Mesodermal cell (in vitro differentiated cells): ENCODE data around the gene SLIT3.

ENCODE experiments used
- H3K27ac ChIP-seq: 2 replicates; pipeline ENCODE4 v1.7.0; 2013; ENCODE audit warnings: mild to moderate bottlenecking, low read depth, low read length, moderate library complexity; ENCODE audit not compliant: severe bottlenecking
- H3K36me3 ChIP-seq: 2 replicates; pipeline ENCODE4 v1.7.1; 2013; ENCODE audit warnings: mild to moderate bottlenecking, low read length, moderate library complexity; ENCODE audit not compliant: control insufficient read depth, insufficient read depth
- H3K4me1 ChIP-seq: one replicate; pipeline ENCODE4 v1.7.1; 2013; ENCODE audit warnings: mild to moderate bottlenecking, low read length; ENCODE audit not compliant: insufficient read depth, control insufficient read depth, poor library complexity, severe bottlenecking
- H3K4me3 ChIP-seq: 2 replicates; pipeline ENCODE4 v1.7.0; 2013; ENCODE audit warnings: low read length, control low read depth, mild to moderate bottlenecking; ENCODE audit not compliant: insufficient read depth, poor library complexity, severe bottlenecking; ENCODE audit errors: extremely low read depth
- H3K9me3 ChIP-seq: 2 replicates; pipeline ENCODE4 v1.7.1; 2013; ENCODE audit warnings: mild to moderate bottlenecking, low read length, moderate library complexity; ENCODE audit not compliant: control insufficient read depth
- WGBS, 2 experiments: methylation state at CpG; one replicate each; pipeline ENCODE4 v1.1.5; 2013; ENCODE audit warnings: missing lambda C conversion rate in 2 of 2; ENCODE audit not compliant: insufficient coverage in 2 of 2; 5-methylcytosine and 5-hydroxymethylcytosine counted together

SLIT3 gene

GRCh38 chr5:169037466-169037865, 263.5 kb downstream of the SLIT3 start:
- WGBS, 2 experiments: 86 to 95% methylated on average over 11 to 16 of the region's 16 CpGs
- H3K36me3 ChIP-seq: no peaks in the 10 kb centered on the region
- peaks cover 6% of the 10 kb centered on the region for H3K9me3 ChIP-seq
- no peak overlapping the region for H3K4me3 ChIP-seq
- no peaks in the 10 kb centered on the region for H3K4me1 ChIP-seq
- no peak overlapping the region for H3K27ac ChIP-seq

GRCh38 chr5:169036079-169036805, 264.7 kb downstream of the SLIT3 start:
- H3K9me3 ChIP-seq: peaks cover 6% of the 10 kb centered on the region
- H3K4me1 ChIP-seq: no peaks in the 10 kb centered on the region
- H3K36me3 ChIP-seq: no peaks in the 10 kb centered on the region
- H3K27ac ChIP-seq: no peak overlapping the region
- H3K4me3 ChIP-seq: no peak overlapping the region
- WGBS, 2 experiments: 89 to 96% methylated on average over 7 to 8 of the region's 12 CpGs

GRCh38 chr5:169029661-169030274, 271.2 kb downstream of the SLIT3 start:
- no peak overlapping the region for H3K4me3 ChIP-seq
- WGBS, 2 experiments: 64 to 73% methylated on average over 1 of the region's 1 CpG
- H3K9me3 ChIP-seq: peaks cover 6% of the 10 kb centered on the region
- peaks cover 21% of the 10 kb centered on the region for H3K4me1 ChIP-seq
- H3K36me3 ChIP-seq: no peaks in the 10 kb centered on the region
- peak overlapping the region; percentile 23 for H3K27ac ChIP-seq

- peak overlapping the region; percentile 51 for H3K27ac ChIP-seq
Measured at GRCh38 chr5:169029037-169029436, 271.9 kb downstream of the SLIT3 start.

DNA sequence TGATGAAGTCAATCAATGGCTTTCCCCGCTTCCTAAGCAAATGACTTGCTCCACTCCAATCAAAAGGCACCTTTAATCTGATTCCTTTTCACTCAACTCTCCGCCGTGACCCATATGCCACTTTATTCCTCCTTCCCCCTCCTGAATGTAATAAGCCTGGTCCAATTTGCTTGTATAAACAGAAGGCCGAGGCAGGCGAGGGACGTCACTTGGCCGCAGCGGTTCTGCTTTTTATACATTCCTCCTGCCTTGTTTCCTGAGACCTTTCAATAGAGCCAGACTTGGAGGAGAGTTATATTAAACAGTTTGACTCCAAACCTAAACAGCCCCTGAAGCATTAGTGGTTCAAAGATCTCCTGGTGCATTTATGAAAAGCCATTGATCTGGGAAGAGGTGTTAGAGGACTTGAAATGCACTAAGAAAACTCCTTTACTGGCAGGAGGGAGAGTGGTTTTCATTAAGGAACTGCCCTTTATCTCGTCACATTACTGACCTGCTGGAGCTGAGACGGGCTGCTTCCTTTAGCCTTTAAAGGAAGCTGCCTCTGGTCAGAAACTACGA, 273.4 kb downstream of the SLIT3 start:
- no peaks in the 10 kb centered on the region for H3K36me3 ChIP-seq
- H3K4me3 ChIP-seq: no peak overlapping the region
- WGBS, 2 experiments: 80 to 81% methylated on average over 3 to 4 of the region's 11 CpGs
- H3K27ac ChIP-seq: peak overlapping the region; percentile 81
- peaks cover 21% of the 10 kb centered on the region for H3K4me1 ChIP-seq
- H3K9me3 ChIP-seq: no peaks in the 10 kb centered on the region

More at GRCh38 chr5:169029037-169029436, 271.9 kb downstream of the SLIT3 start:
- Histone ChIP-seq H3K4me1 (peaks cover 21% of the 10 kb centered on the region), H3K36me3 (no peaks in the 10 kb centered on the region), H3K9me3 (peaks cover 6% of the 10 kb centered on the region), H3K4me3 (no peak overlapping the region)
- 44 to 50% methylated on average over 1 to 2 of the region's 3 CpGs for WGBS, 2 experiments

- H3K4me1 ChIP-seq: peaks cover 21% of the 10 kb centered on the region
- 63% methylated on average over 1 of the region's 1 CpG; no CpG with 5 or more reads in 1 of the 2 experiments for WGBS, 2 experiments
- no peaks in the 10 kb centered on the region for H3K9me3 ChIP-seq
Measured at GRCh38 chr5:169025491-169025890, 275.4 kb downstream of the SLIT3 start.

DNA sequence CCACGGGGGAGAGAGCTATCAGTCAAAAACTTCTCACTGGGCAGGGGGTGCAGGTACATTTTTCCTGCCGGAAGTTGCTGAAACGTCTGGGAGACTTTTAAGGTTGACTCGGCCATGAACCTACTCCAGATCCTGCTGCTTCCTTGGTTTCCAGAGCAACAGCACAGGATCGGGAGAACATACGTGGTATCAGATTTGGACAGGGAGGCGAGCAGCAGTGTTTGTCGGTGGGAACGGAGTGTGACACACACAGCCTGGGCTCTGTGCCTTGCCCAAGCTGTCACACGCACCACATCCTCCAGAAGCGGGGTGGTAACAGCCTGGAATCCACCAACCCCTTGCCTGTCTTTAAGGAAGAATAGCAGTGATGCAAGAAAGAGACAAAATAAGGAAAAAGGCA, 276.5 kb downstream of the SLIT3 start:
- H3K4me1 ChIP-seq: peaks cover 16% of the 10 kb centered on the region
- H3K9me3 ChIP-seq: no peaks in the 10 kb centered on the region
- no peaks in the 10 kb centered on the region for H3K36me3 ChIP-seq
- H3K4me3 ChIP-seq: no peak overlapping the region
- 88 to 89% methylated on average over 9 to 11 of the region's 11 CpGs for WGBS, 2 experiments
- H3K27ac ChIP-seq: no peak overlapping the region

More at GRCh38 chr5:169025491-169025890, 275.4 kb downstream of the SLIT3 start:
- H3K36me3 ChIP-seq: no peaks in the 10 kb centered on the region
- no peak overlapping the region for H3K4me3 ChIP-seq
- H3K27ac ChIP-seq: no peak overlapping the region

DNA sequence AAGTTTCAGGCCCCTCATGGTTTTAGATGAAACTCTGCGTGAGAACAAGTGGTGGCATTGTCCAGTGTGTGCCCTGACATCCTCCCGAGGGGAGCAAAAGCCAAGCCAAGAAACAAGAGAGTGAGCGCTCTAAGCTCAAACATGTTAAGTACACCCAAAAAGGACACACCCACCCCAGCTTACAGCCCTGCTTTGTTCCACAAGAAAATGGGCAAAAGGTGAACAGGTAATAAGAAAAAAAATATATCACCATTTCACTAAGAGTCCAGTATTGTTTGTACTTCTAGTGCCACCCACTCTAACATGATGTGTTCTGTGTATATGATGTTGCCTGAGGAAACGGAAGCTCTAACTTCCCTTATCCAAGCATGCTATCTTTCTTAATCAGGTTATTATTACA, 278.2 kb downstream of the SLIT3 start:
- H3K4me1 ChIP-seq: peaks cover 9% of the 10 kb centered on the region
- H3K36me3 ChIP-seq: no peaks in the 10 kb centered on the region
- 81 to 100% methylated on average over 1 to 2 of the region's 4 CpGs for WGBS, 2 experiments

DNA sequence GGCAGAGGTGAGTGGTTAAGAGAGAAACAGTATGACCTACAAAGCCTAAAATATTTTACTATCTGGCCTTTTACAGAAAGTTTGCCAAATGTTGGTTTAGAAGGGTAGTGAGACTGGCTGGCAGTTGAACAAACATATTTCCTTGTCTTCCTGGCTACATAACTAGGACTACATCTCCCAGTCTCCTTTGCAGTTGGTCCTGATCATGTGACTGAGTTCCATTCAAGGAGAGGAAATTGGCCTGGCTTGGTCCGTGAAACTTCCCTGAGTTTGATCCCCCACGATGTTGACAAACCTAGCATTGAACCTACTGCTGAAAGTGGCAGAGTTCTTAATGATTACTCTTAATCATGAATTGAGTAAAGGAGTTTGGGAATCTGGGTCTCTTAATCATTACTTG, 280.8 kb downstream of the SLIT3 start:
- H3K4me1 ChIP-seq: peaks cover 4% of the 10 kb centered on the region
- H3K27ac ChIP-seq: no peak overlapping the region
- no peaks in the 10 kb centered on the region for H3K36me3 ChIP-seq
- no peak overlapping the region for H3K4me3 ChIP-seq
- 0 to 40% methylated on average over 1 to 2 of the region's 2 CpGs for WGBS, 2 experiments
- H3K9me3 ChIP-seq: no peaks in the 10 kb centered on the region

More for the DNA sequence above, 278.2 kb downstream of the SLIT3 start:
- Histone ChIP-seq H3K27ac (no peak overlapping the region), H3K9me3 (no peaks in the 10 kb centered on the region), H3K4me3 (no peak overlapping the region)

DNA sequence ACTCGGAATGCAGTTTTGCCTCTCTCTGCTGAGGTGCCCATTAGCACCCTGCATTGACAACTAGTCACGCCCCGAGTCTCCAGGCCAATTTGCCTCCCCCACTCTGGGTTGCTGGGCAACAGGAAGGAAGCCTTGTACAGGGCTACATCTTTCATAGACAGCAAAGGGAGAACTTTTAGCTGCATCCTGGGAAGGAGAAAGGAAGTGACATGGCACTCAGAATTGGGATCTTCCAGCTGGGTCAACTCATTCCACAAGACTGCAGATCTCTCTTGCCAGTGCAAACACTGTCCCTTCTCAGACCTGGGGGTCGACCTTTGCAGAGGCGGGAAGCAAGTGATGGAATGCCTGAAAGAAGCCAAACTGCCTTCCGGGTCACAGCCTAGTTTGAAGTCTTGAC, 282.0 kb downstream of the SLIT3 start:
- 84 to 85% methylated on average over 2 to 6 of the region's 6 CpGs for WGBS, 2 experiments
- Histone ChIP-seq H3K27ac (no peak overlapping the region), H3K9me3 (no peaks in the 10 kb centered on the region), H3K4me1 (peaks cover 4% of the 10 kb centered on the region), H3K36me3 (no peaks in the 10 kb centered on the region), H3K4me3 (no peak overlapping the region)

DNA sequence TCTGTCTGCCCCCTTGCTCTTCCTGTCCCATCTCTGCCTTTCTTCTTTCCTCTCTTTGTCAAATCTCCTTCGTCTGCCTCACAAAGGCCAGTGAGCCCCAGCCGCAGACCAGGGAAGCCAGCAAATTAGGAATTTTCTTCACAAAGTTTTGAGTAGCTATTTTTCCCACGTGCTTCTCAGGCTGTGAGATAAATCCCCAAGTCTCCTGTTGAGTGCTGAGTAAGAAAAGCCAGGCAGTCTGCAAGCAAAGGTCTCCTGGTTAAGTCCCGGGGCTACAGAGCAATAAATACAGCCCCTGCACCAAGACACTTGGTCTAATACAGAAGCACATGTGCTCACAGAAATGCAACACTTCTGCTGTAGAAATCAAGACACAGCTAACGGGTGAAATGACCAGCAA, 284.9 kb downstream of the SLIT3 start:
- Histone ChIP-seq H3K4me3 (no peak overlapping the region), H3K4me1 (peaks cover 4% of the 10 kb centered on the region), H3K36me3 (no peaks in the 10 kb centered on the region), H3K27ac (no peak overlapping the region), H3K9me3 (no peaks in the 10 kb centered on the region)
- WGBS, 2 experiments: 53 to 87% methylated on average over 3 of the region's 5 CpGs
